GM19463 (cell line): Measurements from ENCODE around the gene BAIAP2L2.
"Not testable (repeated sequence)": the region's sequence is repeated elsewhere in the genome, so short reads cannot be mapped to it uniquely, and the experiment has no call there.

Source experiments
- ATAC-seq: cut with Tn5 transposase; IDR thresholded peaks from one replicate; pipeline ENCODE4 v1.9.1; 2021; ENCODE audit warnings: mild to moderate bottlenecking, moderate library complexity; ENCODE audit not compliant: unreplicated experiment

The BAIAP2L2 gene

DNA sequence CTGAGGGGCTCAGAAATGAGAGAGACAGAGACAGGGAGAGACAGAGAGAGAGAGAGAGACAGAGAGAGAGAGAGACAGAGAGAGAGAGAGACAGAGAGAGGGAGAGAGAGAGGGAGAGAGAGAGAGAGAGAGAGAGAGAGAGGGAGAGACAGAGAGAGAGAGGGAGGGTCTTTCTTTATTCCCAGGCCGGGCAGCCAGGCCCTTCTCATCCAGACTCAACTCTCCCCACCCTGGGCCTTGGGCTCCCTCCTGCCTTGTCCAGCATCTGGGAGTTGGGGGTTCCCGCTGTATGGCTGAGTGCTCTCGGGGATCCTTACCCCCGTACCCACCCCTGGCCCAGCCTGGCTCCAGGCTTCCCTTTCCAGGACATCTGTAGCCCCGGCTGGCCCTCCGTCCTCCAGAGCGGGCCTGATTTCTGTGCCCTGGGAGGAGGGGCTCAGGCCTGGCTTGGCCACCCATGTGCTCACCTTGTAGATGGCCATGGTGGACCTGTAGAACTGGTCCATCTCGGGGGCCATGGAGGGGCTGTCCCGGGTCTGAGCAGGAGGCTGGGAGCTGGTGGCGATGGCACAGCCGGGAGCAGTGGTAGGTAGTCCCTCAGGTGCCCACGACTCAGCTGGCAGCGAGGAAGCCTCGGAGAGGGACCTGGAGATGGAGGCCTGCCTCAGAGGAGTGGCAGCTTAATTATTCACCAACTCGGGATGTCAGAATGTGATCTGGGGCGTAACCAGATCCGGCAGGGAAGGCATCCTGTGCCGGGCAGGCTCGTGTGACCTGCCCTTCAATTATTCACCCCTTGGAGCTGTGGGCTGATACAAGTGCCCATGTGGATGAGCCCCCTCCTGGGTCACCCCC is at the start of gene BAIAP2L2:
BAIAP2L2 (minus strand) TSS at position 677 of the 855 bp plus-strand sequence; CDS start at position 518, 159 bp downstream.
- ATAC-seq, result no peak

DNA sequence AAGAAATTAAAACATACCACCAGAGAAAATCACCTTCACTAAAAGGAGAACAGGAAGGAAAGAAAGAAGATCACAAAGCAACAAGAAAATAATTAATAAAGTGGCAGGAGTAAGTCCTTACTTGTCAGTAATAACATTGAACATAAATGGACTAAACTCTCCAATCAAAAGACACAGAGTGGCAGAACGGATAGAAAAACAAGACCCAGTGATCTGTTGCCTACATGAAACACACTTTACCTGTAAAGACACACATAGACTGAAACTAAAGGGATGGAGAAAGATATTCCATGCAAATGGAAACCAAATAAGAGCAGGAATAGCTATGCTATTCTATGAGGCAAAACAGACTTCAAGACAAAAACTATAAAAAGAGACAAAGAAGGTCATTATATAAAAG is 45.2 kb upstream of the BAIAP2L2 start:
- no peak for ATAC-seq

- ATAC-seq, result not testable (repeated sequence)
These were observed 44.1 kb upstream of the BAIAP2L2 start for GRCh38 chr22:38154563-38154915.

GRCh38 chr22:38153821-38154562 is 43.5 kb upstream of the BAIAP2L2 start:
- no peak for ATAC-seq

DNA sequence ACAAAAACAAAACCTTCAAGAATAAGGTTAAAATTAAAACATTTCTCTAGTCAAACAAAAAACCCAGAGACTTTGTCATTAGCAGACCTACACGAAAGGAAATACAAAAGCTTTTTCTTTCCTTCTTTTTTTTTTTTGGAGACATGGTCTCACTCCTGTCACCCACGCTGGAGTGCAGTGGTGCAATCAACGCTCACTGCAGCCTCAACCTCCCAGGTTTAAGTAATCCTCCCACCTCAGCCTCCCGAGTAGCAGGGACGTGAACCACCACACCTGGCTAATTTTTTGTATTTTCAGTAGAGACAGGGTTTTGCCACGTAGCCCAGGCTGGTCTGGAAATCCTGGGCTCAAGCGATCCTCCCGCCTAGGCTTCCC is 40.6 kb upstream of the BAIAP2L2 start:
- no peak for ATAC-seq

DNA sequence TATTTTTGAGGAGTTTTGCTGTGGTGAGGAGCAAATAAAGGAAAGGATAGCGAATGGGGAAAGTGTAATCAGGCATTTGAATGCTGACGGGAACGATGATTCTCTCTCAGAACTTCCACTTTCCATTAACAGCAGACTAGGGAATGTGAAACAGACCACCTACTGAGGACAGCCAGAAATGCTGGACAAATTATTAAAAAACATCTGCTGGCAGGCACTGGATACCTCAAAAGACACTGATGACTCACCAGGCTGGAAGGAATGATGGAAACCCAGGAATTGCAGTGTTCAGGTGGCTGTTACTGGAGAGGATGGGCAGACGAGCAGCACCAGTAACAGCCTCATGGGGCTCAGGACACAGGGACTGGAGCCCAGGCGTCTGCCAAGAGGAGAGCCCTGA is 37.8 kb upstream of the BAIAP2L2 start:
- ATAC-seq, result no peak

GRCh38 chr22:38146166-38146565 is 35.7 kb upstream of the BAIAP2L2 start:
- ATAC-seq, result not testable (repeated sequence)

GRCh38 chr22:38144025-38144405 is 33.5 kb upstream of the BAIAP2L2 start:
- ATAC-seq, result no peak

DNA sequence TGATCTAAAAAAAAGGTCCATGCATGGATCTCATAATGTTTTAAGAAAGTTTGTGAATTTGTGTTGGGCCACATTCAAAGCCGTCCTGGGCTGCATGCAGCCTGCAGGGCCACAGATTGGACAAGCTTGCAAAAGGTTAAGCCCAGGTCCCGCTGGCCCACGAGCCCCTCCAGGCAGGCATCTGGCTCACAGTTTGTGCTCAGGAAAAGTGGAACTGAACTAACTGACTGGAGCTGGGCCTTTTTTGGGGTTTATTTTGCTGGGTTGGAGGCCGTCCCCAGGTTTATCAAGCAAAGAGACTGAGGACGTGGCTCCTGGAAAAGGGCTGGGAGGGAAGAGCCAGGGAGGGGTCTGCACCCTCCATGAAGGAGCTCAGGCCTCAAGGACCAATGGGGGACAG is 32.1 kb upstream of the BAIAP2L2 start:
- ATAC-seq, result no peak

- no peak for ATAC-seq
These were observed 30.9 kb upstream of the BAIAP2L2 start for GRCh38 chr22:38141217-38141973.

DNA sequence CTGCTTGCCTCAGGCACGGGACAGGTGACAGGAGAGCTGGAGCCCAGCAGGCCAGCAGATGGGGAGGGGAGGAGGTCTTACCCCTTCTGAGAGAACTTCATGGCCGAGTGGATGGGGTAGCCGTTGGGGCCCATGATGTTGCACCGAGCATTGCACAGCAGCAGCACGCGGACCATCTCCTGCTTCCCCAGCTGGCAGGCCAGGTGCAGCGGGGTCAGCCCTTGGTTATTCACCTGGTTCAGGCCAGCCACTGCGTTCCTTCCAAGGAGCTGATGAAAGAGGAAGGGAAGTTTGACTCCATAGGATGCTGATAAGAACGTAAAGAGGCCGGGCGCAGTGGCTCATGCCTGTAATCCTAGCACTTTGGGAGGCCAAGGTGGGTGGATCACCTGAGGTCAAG is 29.4 kb upstream of the BAIAP2L2 start:
- ATAC-seq, result no peak

DNA sequence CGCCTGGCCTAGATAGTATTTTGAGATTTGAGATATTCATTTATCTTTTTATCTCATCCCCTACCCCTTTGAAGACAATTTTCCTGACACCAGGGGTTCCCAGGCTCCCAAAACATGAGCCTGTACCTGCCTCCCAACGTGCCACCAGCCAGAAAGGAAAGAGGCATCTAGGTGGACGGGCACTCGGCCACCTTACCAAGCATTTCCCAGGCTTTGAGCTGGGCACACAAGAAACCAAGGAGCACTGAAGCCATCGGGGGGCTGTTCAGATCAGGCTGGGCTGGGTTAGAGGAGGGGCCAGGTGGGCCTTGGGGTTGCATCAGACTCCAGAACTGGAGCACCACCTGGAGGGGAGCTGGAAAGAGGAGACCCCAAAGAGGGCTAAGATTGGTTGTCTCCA is 28.5 kb upstream of the BAIAP2L2 start:
- no peak for ATAC-seq

DNA sequence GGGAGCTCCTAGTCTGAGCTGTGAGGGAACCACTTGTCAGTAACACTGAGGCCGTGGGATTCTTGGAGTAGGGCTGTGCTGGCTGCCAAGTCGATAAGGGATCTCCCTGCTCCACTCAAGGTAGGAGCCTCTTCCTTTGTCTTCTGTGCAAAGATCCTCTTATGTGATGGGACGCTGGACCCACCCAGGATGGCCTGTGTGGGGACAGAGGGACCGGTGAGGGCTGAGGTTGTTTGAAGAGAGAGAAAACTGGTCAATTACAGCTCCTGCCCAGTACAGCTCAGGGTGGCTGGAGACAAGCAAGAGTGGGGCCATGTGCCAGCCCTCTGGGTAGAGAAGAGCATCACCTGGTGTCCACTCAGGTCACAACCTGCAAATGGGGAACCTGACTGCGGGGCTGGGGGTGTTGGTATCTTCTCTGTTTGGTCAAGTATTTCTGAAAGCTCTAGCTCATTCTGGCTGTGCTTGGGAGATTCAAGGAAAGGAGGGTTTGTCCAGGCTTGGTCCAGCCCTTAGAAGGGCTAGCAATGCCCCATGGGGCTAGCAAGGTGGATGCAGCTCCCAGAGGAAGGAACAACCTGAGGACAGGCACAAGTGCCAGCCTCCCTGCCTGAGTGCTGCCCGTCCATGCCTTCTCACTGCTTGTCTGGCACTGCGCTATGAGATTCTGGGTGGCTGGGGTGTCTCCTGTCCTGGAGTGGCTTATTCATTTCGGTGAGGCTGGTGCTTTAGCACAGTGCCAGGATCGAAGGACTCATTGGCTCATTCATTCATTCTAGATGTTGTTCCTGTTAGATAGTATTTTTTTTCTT is 27.6 kb upstream of the BAIAP2L2 start:
- no peak for ATAC-seq

- no peak for ATAC-seq
These were observed 26.1 kb upstream of the BAIAP2L2 start for GRCh38 chr22:38136607-38137006.

DNA sequence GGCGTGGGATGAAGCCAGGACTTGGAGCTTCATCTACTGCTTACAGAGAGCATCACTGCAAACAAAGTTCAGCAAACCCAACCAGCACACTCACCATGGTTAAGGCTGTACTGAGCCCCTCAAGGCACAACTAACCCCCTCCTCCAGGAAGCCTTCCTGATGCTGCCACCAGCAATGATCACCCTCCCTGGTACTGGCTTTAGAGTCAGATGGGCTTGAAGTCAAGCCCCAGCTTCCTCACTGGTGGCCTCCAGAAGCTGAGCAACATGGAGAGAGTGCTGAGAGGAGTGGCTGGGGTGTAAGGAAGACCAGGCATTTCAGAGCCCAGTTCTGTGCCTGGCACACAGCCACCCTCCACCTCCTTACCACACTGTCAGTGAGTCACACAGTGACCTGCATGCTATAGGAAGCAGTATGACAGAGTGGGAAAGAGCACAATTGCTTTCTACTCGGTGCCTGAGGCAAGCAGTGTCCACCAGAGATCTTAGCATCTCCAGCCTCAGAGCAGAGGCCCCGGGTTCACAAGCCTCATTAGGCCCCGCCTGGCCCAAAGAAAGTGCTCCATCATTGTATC is 24.7 kb upstream of the BAIAP2L2 start:
- no peak for ATAC-seq

DNA sequence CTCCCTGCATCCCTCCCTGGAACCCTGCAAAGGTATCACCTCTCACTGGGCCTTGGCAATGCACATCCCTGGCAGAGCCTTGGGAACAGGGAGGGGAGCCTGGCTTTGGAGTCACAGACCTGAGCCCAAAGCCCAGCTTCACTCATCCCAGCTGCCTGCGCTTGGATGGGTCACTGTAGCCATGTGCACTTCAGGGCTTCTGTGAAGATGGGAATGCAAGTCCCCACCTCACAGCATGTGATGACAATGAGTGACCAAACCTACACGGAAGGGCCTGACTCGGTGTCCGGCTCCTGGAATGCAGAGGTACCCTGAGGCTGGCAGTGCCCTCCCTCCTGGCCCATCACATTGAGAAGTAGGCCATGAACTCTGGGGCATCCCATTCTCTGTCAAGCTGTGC is 22.8 kb upstream of the BAIAP2L2 start:
- ATAC-seq, result no peak

DNA sequence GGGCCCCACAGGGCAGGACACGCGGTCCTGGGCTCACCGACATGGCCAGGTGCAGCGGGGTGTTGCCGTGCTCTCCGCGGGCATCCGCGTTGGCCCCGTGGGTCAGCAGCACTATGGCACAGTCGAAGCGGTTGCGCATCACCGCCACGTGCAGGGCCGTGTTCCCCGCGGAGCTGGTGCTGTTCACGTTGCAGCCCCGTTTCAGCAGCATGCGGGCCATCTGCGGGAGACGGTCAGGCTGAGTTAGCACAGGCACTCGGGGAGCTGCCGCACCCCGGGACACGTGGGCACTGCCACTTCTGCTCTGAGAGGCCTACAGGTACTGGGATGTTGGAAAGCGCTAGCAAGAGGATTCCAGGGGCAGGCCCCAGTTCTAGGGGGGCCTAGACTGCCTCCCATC is 22.3 kb upstream of the BAIAP2L2 start:
- ATAC-seq, result no peak

DNA sequence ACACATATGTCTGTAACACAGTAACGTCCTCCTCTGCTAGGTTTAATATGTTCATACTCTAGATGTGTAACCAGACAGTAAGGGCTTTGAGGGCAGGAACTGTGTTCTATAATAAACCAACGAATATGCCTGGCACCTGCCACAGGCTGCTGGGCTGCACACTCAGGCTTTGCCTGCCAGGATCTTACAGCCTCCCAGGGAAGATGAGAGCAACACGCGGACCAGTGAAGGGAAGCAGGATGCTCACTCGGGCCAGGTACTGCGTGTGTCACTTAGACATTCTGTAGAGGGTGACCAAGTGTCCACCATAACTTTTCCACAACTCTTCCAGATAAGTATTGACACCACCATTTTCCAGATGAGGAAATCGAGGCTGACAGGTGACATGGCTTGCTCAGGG is 21.7 kb upstream of the BAIAP2L2 start:
- ATAC-seq, result no peak

DNA sequence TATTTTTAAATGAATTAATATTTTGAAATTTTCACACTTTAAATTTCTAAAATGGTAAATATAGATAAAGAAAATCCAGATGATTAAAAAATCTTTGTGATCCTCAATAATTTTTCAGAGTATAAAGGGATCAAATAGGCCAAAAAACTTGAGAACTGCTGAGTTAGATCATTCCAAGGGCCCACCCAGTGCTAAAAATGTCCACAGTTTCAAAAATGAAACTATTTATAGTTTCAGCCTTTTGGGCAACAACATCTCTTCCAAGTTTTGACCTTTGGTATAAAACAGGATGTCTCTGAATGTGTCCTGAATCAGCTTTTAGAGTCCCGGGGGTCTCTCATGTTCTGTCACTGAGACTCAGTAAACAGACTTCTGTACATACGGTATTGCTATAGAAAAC is 20.9 kb upstream of the BAIAP2L2 start:
- no peak for ATAC-seq

- no peak for ATAC-seq
These were observed 19.4 kb upstream of the BAIAP2L2 start for GRCh38 chr22:38129856-38130255.
